ENCODE measurements around the gene NXNL1. TPM values are rescaled to one million over a fixed set of nuclear protein-coding genes. Genes with fewer than 3 reads are reported as not detected.
"Not testable (repeated sequence)": the region's sequence is repeated elsewhere in the genome, so short reads cannot be mapped to it uniquely, and the experiment has no call there.

NXNL1 gene
- total RNA-seq, 1 donor from 2014 or later: not detected

GRCh38 chr19:17500447-17501198 lies 39.9 kb upstream of the NXNL1 start:
- no peak overlapping the region for H3K4me3 ChIP-seq (ENCODE audit: low read depth, low read length)
- DNase-seq (ENCODE audit: low read depth): no peak
- no peak for TF ChIP-seq CTCF (conservative IDR thresholded peaks at IDR 0.05; ENCODE audit: low read depth, low read length)

- no peak overlapping the region for H3K4me3 ChIP-seq (ENCODE audit: low read depth, low read length)
- DNase-seq (ENCODE audit: low read depth): no peak
- TF ChIP-seq CTCF (conservative IDR thresholded peaks at IDR 0.05; ENCODE audit: low read depth, low read length): no peak
Observed at GRCh38 chr19:17499648-17500446, 39.1 kb upstream of the NXNL1 start.

GRCh38 chr19:17499025-17499424 lies 38.3 kb upstream of the NXNL1 start:
- not testable (repeated sequence) for H3K4me3 ChIP-seq (ENCODE audit: low read depth, low read length); DNase-seq (ENCODE audit: low read depth)

GRCh38 chr19:17497149-17497798 lies 36.5 kb upstream of the NXNL1 start:
- no peak for DNase-seq (ENCODE audit: low read depth)
- no peak for TF ChIP-seq CTCF (conservative IDR thresholded peaks at IDR 0.05; ENCODE audit: low read depth, low read length)
- H3K4me3 ChIP-seq (ENCODE audit: low read depth, low read length): no peak overlapping the region

GRCh38 chr19:17496337-17496997 lies 35.7 kb upstream of the NXNL1 start:
- TF ChIP-seq CTCF (conservative IDR thresholded peaks at IDR 0.05; ENCODE audit: low read depth, low read length): peak; percentile 97
- H3K4me3 ChIP-seq (ENCODE audit: low read depth, low read length): no peak overlapping the region
- no peak for DNase-seq (ENCODE audit: low read depth)

- TF ChIP-seq CTCF (conservative IDR thresholded peaks at IDR 0.05; ENCODE audit: low read depth, low read length): no peak
- H3K4me3 ChIP-seq (ENCODE audit: low read depth, low read length): no peak overlapping the region
- DNase-seq (ENCODE audit: low read depth): no peak
Observed at GRCh38 chr19:17495639-17496296, 35.0 kb upstream of the NXNL1 start.

Measured in epithelial cell of proximal tubule (primary cell).